Glutamatergic neuron (in vitro differentiated cells): ENCODE results near the gene POP7. TPM values are rescaled to one million over a fixed set of nuclear protein-coding genes. Genes with fewer than 3 reads are reported as not detected.

Experiments
- DNase-seq: peaks from one replicate; pipeline ENCODE4 v3.0.0; 2022
- H3K27ac Mint-ChIP-seq: one replicate; pipeline ENCODE4 v1.8.0; 2020; ENCODE audit warnings: mild to moderate bottlenecking, mixed read lengths, inconsistent platforms; ENCODE audit not compliant: unreplicated experiment
- H3K27me3 Mint-ChIP-seq: one replicate; pipeline ENCODE4 v1.8.0; 2020; ENCODE audit warnings: mild to moderate bottlenecking, moderate library complexity, mixed read lengths, inconsistent platforms; ENCODE audit not compliant: unreplicated experiment
- H3K36me3 Mint-ChIP-seq: one replicate; pipeline ENCODE4 v1.8.0; 2020; ENCODE audit warnings: mild to moderate bottlenecking, mixed read lengths, inconsistent platforms; ENCODE audit not compliant: unreplicated experiment
- H3K4me1 Mint-ChIP-seq: one replicate; pipeline ENCODE4 v1.8.0; 2020; ENCODE audit warnings: mild to moderate bottlenecking, low read depth, mixed read lengths, inconsistent platforms; ENCODE audit not compliant: unreplicated experiment
- H3K4me3 Mint-ChIP-seq: one replicate; pipeline ENCODE4 v1.8.0; 2020; ENCODE audit warnings: mild to moderate bottlenecking, mixed read lengths, inconsistent platforms; ENCODE audit not compliant: unreplicated experiment
- H3K9me3 Mint-ChIP-seq: one replicate; pipeline ENCODE4 v1.8.0; 2020; ENCODE audit warnings: mild to moderate bottlenecking, moderate library complexity, mixed read lengths, inconsistent platforms; ENCODE audit not compliant: unreplicated experiment
- total RNA-seq: library from RNA; stranded (reverse); fragmentation: NEBNext Ultra II Directional; extraction: Animal tissue kit (Norgen Biotek cat#: 25700); gene quantifications from one replicate; pipeline ENCODE4 v1.2.1, GENCODE V29; 2021; ENCODE audit not compliant: unreplicated experiment
- TF ChIP-seq, protein P1 (sequence below): fragments of 200-600 bp; sonication (generic); IDR thresholded peaks from one replicate; pipeline ENCODE4 v1.5.0; 2021; ENCODE audit not compliant: partially characterized antibody, unreplicated experiment

Gene POP7
- total RNA-seq, 1 donor from 2014 or later, result 35.8 TPM

DNA sequence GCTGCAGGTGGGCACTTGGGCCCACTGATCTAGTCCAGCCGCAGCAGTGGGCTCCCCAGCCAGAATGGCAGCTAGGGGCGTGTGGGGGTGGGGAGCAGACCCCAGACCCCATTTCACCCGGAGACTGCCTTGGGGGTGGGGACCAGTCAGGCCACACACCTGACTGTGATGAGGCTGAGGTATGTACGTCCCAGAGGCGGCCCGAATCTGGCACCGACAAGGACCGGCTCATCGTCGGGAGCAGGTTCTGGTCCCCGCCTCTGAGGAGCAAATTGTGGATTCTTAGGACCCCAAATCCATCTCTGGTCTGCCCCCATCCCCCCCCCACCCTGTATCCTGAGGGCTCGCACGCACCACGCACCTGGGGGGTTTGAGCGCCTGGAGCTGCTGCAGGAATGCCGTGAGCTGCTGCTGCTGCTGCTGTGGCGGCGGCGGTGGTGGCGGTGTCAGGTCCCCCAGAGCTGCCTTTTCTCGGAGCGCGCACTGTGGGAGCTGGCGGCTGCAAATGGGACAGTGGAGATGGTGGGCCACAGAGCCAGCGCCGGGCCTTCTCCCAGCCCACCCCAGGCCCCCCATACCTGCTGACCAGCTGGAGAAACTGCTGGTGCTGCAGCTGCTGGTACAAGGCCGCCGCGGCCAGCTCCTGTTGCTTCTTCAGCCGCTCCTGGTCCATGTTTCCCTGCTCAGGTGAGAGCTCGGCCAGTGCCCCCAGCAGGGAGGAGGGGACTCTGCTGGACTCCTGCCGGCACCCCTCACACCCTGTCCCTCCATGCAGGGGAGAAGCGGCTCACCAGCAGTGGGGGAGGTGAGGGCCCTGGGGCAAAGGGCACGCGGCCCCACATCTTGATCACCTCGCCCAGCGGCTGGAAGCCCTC is 22.0 kb upstream of the POP7 start:
- Mint-ChIP-seq H3K27ac (no peak overlapping the region), H3K9me3 (peaks cover 12% of the 10 kb centered on the region), H3K4me1 (peaks cover 7% of the 10 kb centered on the region), H3K27me3 (peaks cover 13% of the 10 kb centered on the region), H3K36me3 (peaks cover 4% of the 10 kb centered on the region), H3K4me3 (no peak overlapping the region)
- DNase-seq, result no peak
- TF ChIP-seq, protein P1, sequence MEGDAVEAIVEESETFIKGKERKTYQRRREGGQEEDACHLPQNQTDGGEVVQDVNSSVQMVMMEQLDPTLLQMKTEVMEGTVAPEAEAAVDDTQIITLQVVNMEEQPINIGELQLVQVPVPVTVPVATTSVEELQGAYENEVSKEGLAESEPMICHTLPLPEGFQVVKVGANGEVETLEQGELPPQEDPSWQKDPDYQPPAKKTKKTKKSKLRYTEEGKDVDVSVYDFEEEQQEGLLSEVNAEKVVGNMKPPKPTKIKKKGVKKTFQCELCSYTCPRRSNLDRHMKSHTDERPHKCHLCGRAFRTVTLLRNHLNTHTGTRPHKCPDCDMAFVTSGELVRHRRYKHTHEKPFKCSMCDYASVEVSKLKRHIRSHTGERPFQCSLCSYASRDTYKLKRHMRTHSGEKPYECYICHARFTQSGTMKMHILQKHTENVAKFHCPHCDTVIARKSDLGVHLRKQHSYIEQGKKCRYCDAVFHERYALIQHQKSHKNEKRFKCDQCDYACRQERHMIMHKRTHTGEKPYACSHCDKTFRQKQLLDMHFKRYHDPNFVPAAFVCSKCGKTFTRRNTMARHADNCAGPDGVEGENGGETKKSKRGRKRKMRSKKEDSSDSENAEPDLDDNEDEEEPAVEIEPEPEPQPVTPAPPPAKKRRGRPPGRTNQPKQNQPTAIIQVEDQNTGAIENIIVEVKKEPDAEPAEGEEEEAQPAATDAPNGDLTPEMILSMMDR, result no peak

DNA sequence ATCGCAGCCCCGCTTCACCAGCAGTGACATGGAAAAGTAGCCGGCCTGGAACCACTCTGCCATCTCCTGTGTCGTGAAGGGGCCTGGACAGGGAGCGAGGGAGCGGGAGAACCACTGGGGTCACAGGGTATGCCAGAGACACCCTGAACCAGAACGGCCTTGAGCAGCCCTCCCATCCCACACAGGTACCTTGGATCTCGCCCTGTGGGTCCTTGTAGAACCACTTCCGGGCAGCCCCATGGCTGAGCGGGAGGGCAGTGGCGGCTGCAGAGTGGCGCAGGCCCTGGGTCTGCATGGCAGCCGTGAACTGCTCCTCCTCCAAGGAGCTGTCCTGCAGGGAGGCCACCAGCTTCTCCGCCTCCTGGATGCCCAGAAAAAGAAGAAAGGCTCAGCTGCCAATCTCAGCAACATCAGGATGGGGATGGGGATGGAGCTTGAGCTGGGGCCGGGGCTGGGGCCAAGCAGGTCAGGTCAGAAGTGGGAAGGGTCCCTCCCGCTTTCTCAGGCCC is 21.3 kb upstream of the POP7 start:
- Mint-ChIP-seq H3K36me3 (peaks cover 4% of the 10 kb centered on the region), H3K4me1 (peaks cover 10% of the 10 kb centered on the region), H3K9me3 (peaks cover 11% of the 10 kb centered on the region), H3K27ac (no peak overlapping the region), H3K27me3 (peaks cover 12% of the 10 kb centered on the region), H3K4me3 (no peak overlapping the region)
- TF ChIP-seq, protein P1, result no peak
- no peak for DNase-seq

DNA sequence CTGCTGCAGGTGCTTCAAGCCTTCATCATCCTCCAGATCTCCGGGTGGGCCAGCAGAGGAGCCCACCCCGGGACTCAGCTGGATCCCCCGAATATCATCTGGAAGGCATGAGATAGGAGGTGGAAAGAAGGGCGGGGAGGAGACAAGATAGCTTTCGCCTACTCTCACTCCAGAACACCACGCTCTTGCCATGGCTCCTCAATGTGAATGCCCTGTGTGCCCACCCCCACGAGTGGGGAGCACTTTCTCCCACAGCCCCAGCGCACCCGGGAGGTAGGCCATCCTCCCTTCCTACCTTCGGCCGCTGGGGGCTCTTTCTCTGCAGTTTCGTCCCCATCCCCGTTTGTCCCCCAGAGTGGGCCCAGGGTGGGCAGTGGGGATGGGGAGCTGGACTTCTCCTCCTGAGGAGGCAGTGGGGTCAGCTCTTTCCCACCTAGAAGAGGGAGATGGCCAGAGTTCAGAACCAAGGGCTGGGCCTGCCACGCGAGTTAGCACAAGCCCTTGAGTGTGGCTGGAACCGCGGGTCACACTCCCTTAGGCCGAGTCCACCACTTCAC is 20.8 kb upstream of the POP7 start:
- no peak for DNase-seq
- H3K27ac Mint-ChIP-seq, result no peak overlapping the region
- H3K4me1 Mint-ChIP-seq, result peaks cover 11% of the 10 kb centered on the region
- H3K4me3 Mint-ChIP-seq, result no peak overlapping the region
- TF ChIP-seq, protein P1, result no peak
- H3K36me3 Mint-ChIP-seq, result peaks cover 2% of the 10 kb centered on the region
- peaks cover 10% of the 10 kb centered on the region for H3K9me3 Mint-ChIP-seq
- peaks cover 11% of the 10 kb centered on the region for H3K27me3 Mint-ChIP-seq

- Mint-ChIP-seq H3K27me3 (peaks cover 10% of the 10 kb centered on the region), H3K9me3 (peaks cover 7% of the 10 kb centered on the region), H3K36me3 (no peaks in the 10 kb centered on the region), H3K4me1 (peaks cover 9% of the 10 kb centered on the region), H3K4me3 (no peak overlapping the region), H3K27ac (no peak overlapping the region)
- no peak for DNase-seq
- TF ChIP-seq, protein P1, result no peak
These were observed 20.2 kb upstream of the POP7 start for GRCh38 chr7:100685631-100686145.
